Liver (tissue), 9 donors: Measurements from ENCODE around the gene TRAPPC10. TPM values are rescaled to one million over a fixed set of nuclear protein-coding genes. Genes with fewer than 3 reads are reported as not detected.
A peak's percentile ranks its signal among the peaks of the same experiment; 100 is the strongest.

ENCODE experiments used
- DNase-seq: peaks from one replicate; pipeline ENCODE4 v3.0.0-alpha.2; 2017; ENCODE audit warnings: low spot score
- H3K27ac ChIP-seq, 2 donors: one replicate each; pipeline ENCODE4 v1.7.0; 2013; ENCODE audit warnings: inconsistent platforms in 2 of 2, low read length in 2 of 2, control low read depth in 1 of 2, low read depth in 1 of 2, mild to moderate bottlenecking in 1 of 2
- H3K27me3 ChIP-seq, 4 donors: one replicate each; pipeline versions ENCODE4 v1.6.1 to v1.7.0; 2013; ENCODE audit warnings: low read length in 3 of 4, inconsistent platforms in 1 of 4, mild to moderate bottlenecking in 1 of 4, moderate library complexity in 1 of 4; ENCODE audit not compliant: control insufficient read depth in 4 of 4, insufficient read depth in 4 of 4
- H3K36me3 ChIP-seq, 4 donors: one replicate each; pipeline versions ENCODE4 v1.6.1 to v1.7.0; 2013; ENCODE audit warnings: low read length in 3 of 4, mild to moderate bottlenecking in 3 of 4, low read depth in 1 of 4, moderate library complexity in 1 of 4; ENCODE audit not compliant: control insufficient read depth in 4 of 4, insufficient read depth in 3 of 4
- H3K4me1 ChIP-seq, 4 donors: one replicate each; pipeline versions ENCODE4 v1.6.1 to v1.7.0; 2013; ENCODE audit warnings: low read length in 3 of 4, mild to moderate bottlenecking in 3 of 4, moderate library complexity in 1 of 4; ENCODE audit not compliant: control insufficient read depth in 4 of 4, insufficient read depth in 4 of 4
- H3K4me3 ChIP-seq, 3 donors: one replicate each; pipeline versions ENCODE4 v1.6.1 to v1.7.0; 2013; ENCODE audit warnings: low read length in 3 of 3, control low read depth in 1 of 3, low read depth in 1 of 3, mild to moderate bottlenecking in 1 of 3
- H3K9ac ChIP-seq, 2 donors: one replicate each; pipeline ENCODE4 v1.7.0; 2013; ENCODE audit warnings: low read length in 2 of 2, mild to moderate bottlenecking in 2 of 2, moderate library complexity in 2 of 2, control low read depth in 1 of 2, low read depth in 1 of 2
- H3K9me3 ChIP-seq, 4 donors: one replicate each; pipeline versions ENCODE4 v1.6.1 to v1.7.0; 2013; ENCODE audit warnings: low read length in 3 of 4; ENCODE audit not compliant: control insufficient read depth in 4 of 4
- EGR1 ChIP-seq, 2 donors: IDR thresholded peaks; 2 replicates each; pipeline ENCODE4 v1.6.1; 2016 to 2018; ENCODE audit warnings: antibody characterized with exemption in 2 of 2, low read depth in 2 of 2
- GABPA ChIP-seq, 2 donors: IDR thresholded peaks in 1 of 2; conservative IDR thresholded peaks in 1 of 2; 2 replicates each; pipeline ENCODE4 v1.6.1; 2016; ENCODE audit warnings: antibody characterized with exemption in 2 of 2, mild to moderate bottlenecking in 1 of 2, moderate library complexity in 1 of 2
- HNF4A ChIP-seq, 2 donors: conservative IDR thresholded peaks; 2 replicates each; pipeline ENCODE4 v1.6.1; 2016; ENCODE audit warnings: antibody characterized with exemption in 2 of 2, mild to moderate bottlenecking in 2 of 2
- HNF4G ChIP-seq: IDR thresholded peaks from 2 replicates; pipeline ENCODE4 v1.6.1; 2016; ENCODE audit warnings: antibody characterized with exemption
- JUND ChIP-seq, 2 donors: IDR thresholded peaks; 2 replicates each; pipeline ENCODE4 v1.6.1; 2016; ENCODE audit warnings: antibody characterized with exemption in 2 of 2
- RAD21 ChIP-seq, 2 donors: IDR thresholded peaks; 2 replicates each; pipeline ENCODE4 v1.6.1; 2016; ENCODE audit warnings: antibody characterized with exemption in 2 of 2, mild to moderate bottlenecking in 2 of 2
- RXRA ChIP-seq, 2 donors: IDR thresholded peaks; 2 replicates each; pipeline ENCODE4 v1.6.1; 2017 to 2018; ENCODE audit warnings: antibody characterized with exemption in 2 of 2, mild to moderate bottlenecking in 1 of 2
- SP1 ChIP-seq: IDR thresholded peaks from 2 replicates; pipeline ENCODE4 v1.6.1; 2018; ENCODE audit warnings: antibody characterized with exemption, mild to moderate bottlenecking
- YY1 ChIP-seq: IDR thresholded peaks from 2 replicates; pipeline ENCODE4 v1.6.1; 2016; ENCODE audit warnings: antibody characterized with exemption, mild to moderate bottlenecking
- WGBS: extraction: QIAGEN DNeasy Blood & Tissue Kit; methylation state at CpG from one replicate; pipeline ENCODE4 v1.1.7; 2013; 5-methylcytosine and 5-hydroxymethylcytosine counted together
- polyA plus RNA-seq, 2 donors: library from polyadenylated mRNA; stranded (reverse) in 1 of 2; unstranded in 1 of 2; fragments of 200-250 nt in 1 of 2; fragments of >200 nt in 1 of 2; fragmentation: Nextera tagmentation in 1 of 2; extraction: Ambion mirVana in 1 of 2; gene quantifications; one replicate each; pipeline versions ENCODE4 v1.2.1 to v1.2.3, GENCODE V29; 2013 to 2015
- total RNA-seq, 2 donors: library from RNA; depleted of rRNA; stranded (reverse); fragments of >200 nt; gene quantifications; one replicate each; pipeline ENCODE4 v1.2.3, GENCODE V29; 2014
- TF ChIP-seq, protein P1 (sequence below): IDR thresholded peaks from 2 replicates; pipeline ENCODE4 v1.6.1; 2016; ENCODE audit warnings: antibody characterized with exemption, mild to moderate bottlenecking
- TF ChIP-seq, protein P2 (sequence below): IDR thresholded peaks from 2 replicates; pipeline ENCODE4 v1.6.1; 2016; ENCODE audit warnings: antibody characterized with exemption
- TF ChIP-seq, protein P3 (sequence below): IDR thresholded peaks from 2 replicates; pipeline ENCODE4 v1.6.1; 2016; ENCODE audit warnings: antibody characterized with exemption
- donor health status: healthy.
- donor health status: healthy.
- donor health status: healthy.
- donor health status: healthy.
- donor health status: healthy.

Gene TRAPPC10, protein sequence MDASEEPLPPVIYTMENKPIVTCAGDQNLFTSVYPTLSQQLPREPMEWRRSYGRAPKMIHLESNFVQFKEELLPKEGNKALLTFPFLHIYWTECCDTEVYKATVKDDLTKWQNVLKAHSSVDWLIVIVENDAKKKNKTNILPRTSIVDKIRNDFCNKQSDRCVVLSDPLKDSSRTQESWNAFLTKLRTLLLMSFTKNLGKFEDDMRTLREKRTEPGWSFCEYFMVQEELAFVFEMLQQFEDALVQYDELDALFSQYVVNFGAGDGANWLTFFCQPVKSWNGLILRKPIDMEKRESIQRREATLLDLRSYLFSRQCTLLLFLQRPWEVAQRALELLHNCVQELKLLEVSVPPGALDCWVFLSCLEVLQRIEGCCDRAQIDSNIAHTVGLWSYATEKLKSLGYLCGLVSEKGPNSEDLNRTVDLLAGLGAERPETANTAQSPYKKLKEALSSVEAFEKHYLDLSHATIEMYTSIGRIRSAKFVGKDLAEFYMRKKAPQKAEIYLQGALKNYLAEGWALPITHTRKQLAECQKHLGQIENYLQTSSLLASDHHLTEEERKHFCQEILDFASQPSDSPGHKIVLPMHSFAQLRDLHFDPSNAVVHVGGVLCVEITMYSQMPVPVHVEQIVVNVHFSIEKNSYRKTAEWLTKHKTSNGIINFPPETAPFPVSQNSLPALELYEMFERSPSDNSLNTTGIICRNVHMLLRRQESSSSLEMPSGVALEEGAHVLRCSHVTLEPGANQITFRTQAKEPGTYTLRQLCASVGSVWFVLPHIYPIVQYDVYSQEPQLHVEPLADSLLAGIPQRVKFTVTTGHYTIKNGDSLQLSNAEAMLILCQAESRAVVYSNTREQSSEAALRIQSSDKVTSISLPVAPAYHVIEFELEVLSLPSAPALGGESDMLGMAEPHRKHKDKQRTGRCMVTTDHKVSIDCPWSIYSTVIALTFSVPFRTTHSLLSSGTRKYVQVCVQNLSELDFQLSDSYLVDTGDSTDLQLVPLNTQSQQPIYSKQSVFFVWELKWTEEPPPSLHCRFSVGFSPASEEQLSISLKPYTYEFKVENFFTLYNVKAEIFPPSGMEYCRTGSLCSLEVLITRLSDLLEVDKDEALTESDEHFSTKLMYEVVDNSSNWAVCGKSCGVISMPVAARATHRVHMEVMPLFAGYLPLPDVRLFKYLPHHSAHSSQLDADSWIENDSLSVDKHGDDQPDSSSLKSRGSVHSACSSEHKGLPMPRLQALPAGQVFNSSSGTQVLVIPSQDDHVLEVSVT
- total RNA-seq (10 to 100 TPM; 16.6 to 24.9 TPM), polyA plus RNA-seq (1 to 10 TPM; 4.9 to 7.2 TPM)

DNA sequence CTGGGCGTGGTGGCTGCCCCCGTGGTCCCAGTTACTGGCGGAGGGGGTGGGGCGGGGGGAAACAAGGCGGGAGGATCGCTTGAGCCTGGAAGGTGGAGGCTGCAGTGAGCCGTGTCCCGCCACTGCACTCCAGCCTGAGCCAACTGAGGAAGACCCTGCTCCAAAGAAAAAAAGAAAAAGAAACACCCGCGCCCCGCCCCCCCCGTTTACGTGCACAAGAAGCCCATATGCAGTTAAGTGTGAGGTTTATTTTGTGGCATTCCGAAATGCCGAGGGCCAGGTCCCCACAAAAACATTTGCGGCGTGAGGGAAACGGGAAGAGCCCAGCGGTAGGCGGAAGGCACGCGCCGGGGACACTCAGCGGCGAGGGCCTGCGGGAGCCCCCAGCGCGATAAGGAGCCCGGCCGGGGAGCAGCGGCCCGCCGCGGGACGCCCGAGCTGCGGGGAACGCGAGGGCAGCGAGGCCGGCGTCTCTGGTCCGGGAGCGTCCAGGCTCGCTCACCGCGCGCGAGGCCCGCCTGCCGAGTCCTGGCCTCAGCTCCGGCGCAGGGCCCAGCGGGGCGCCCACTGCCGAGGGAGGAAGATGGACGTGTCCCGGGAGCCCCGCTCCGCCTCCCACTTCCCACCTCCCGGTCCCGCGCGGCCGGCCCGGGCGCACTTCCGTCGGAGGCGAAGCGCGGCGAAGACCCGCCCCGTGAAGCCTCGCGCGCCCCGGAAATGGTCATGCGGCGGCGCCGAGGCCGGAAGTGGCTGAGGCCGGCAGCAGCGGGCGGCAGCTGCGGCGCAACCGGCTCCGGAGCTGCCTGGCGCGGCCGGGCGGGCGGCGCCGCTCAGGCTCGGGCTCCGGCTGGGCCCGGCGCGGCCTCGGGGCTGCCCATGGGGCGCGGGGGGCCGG, at the start of gene TRAPPC10:
TRAPPC10 (plus strand) TSS at position 731 of the 895 bp plus-strand sequence. CDS start 185 bp downstream, outside the sequence.
- H3K4me3 ChIP-seq: peak within 1 kb of the TSS; percentile 83 to 100 (median 85)
- peaks cover 8 to 35% (median 33%) of the 10 kb centered on the region in 4 donors for H3K4me1 ChIP-seq
- H3K36me3 ChIP-seq: no peaks in the 10 kb centered on the region
- DNase-seq: peak; percentile 84
- peak within 1 kb of the TSS; percentile 83 to 89 for H3K9ac ChIP-seq
- TF ChIP-seq RXRA (IDR thresholded peaks at IDR 0.05) (no peak), YY1 (peak; percentile 13), RAD21 (IDR thresholded peaks at IDR 0.05) (no peak), GABPA (IDR thresholded peaks at IDR 0.05 in 1 of 2, conservative IDR thresholded peaks at IDR 0.05 in 1 of 2) (peak; percentile 65 to 89), JUND (IDR thresholded peaks at IDR 0.05) (no peak), HNF4G (no peak), SP1 (no peak)
- TF ChIP-seq, protein P1, sequence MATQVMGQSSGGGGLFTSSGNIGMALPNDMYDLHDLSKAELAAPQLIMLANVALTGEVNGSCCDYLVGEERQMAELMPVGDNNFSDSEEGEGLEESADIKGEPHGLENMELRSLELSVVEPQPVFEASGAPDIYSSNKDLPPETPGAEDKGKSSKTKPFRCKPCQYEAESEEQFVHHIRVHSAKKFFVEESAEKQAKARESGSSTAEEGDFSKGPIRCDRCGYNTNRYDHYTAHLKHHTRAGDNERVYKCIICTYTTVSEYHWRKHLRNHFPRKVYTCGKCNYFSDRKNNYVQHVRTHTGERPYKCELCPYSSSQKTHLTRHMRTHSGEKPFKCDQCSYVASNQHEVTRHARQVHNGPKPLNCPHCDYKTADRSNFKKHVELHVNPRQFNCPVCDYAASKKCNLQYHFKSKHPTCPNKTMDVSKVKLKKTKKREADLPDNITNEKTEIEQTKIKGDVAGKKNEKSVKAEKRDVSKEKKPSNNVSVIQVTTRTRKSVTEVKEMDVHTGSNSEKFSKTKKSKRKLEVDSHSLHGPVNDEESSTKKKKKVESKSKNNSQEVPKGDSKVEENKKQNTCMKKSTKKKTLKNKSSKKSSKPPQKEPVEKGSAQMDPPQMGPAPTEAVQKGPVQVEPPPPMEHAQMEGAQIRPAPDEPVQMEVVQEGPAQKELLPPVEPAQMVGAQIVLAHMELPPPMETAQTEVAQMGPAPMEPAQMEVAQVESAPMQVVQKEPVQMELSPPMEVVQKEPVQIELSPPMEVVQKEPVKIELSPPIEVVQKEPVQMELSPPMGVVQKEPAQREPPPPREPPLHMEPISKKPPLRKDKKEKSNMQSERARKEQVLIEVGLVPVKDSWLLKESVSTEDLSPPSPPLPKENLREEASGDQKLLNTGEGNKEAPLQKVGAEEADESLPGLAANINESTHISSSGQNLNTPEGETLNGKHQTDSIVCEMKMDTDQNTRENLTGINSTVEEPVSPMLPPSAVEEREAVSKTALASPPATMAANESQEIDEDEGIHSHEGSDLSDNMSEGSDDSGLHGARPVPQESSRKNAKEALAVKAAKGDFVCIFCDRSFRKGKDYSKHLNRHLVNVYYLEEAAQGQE: no peak
- TF ChIP-seq, protein P2, sequence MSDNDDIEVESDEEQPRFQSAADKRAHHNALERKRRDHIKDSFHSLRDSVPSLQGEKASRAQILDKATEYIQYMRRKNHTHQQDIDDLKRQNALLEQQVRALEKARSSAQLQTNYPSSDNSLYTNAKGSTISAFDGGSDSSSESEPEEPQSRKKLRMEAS: no peak
- H3K27ac ChIP-seq: peak within 1 kb of the TSS; percentile 93 to 97
- WGBS: under 1% methylated on average over 107 of the region's 107 CpGs
- H3K9me3 ChIP-seq: no peaks in the 10 kb centered on the region
- H3K27me3 ChIP-seq: no peaks in the 10 kb centered on the region

DNA sequence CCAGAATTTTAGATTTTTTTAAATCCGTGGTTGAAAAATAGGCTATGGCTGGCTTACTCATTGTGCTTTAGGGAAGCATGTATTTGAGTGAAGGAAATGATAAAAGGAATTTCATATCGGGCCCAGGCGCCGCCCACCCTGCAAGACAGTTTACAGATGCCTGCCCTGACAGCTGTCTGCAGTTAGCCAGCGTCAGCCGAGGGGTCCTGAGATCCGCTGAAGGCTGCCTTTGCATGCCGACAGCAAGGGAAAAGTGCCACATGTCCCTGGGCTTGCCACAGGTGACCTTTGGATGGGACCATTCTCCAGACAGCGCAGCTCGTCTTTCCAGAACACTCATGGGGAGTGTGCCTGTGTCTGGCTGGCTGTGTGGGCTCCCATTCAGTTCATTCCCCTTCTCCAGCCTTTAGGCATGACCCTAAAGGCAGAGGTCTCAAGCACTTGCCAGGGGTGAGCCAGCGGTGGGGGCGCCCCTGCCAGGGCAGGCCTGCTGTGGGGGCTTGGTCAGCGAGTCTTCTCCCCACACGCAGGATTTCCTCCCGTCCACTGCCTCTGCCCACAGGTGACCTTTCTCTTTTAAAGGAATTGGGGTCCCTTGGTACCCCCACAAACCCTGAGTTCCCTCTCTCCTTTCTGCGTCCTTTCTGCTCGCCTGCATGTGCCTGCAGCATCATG, 46.1 kb upstream of the TRAPPC10 start:
- Histone ChIP-seq H3K36me3 (peaks cover 12 to 44% (median 25%) of the 10 kb centered on the region in 4 donors), H3K27ac (no peak overlapping the region), H3K9ac (no peak overlapping the region), H3K9me3 (no peaks in the 10 kb centered on the region), H3K4me3 (no peak overlapping the region), H3K4me1 (peaks cover 0 to 4% (median under 1%) of the 10 kb centered on the region in 4 donors), H3K27me3 (no peaks in the 10 kb centered on the region)
- 88% methylated on average over 17 of the region's 17 CpGs for WGBS
- no peak for TF ChIP-seq RXRA (IDR thresholded peaks at IDR 0.05)
- no peak for TF ChIP-seq HNF4A (conservative IDR thresholded peaks at IDR 0.05)
- TF ChIP-seq EGR1 (IDR thresholded peaks at IDR 0.05; ENCODE audit: low read depth in 2 of 2): no peak
- TF ChIP-seq, protein P3, sequence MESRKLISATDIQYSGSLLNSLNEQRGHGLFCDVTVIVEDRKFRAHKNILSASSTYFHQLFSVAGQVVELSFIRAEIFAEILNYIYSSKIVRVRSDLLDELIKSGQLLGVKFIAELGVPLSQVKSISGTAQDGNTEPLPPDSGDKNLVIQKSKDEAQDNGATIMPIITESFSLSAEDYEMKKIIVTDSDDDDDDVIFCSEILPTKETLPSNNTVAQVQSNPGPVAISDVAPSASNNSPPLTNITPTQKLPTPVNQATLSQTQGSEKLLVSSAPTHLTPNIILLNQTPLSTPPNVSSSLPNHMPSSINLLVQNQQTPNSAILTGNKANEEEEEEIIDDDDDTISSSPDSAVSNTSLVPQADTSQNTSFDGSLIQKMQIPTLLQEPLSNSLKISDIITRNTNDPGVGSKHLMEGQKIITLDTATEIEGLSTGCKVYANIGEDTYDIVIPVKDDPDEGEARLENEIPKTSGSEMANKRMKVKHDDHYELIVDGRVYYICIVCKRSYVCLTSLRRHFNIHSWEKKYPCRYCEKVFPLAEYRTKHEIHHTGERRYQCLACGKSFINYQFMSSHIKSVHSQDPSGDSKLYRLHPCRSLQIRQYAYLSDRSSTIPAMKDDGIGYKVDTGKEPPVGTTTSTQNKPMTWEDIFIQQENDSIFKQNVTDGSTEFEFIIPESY: no peak
- TF ChIP-seq HNF4G: no peak
- DNase-seq: no peak
